Astrocyte (in vitro differentiated cells and primary cell): ENCODE results near the gene ACTRT2.

Experiments
- EZH2 ChIP-seq: IDR thresholded peaks from 2 replicates; pipeline ENCODE4 v1.6.1; 2012; ENCODE audit warnings: mild to moderate bottlenecking, low read length, inconsistent platforms; ENCODE audit not compliant: insufficient read depth
- TF ChIP-seq, protein P1 (sequence below): IDR thresholded peaks from 2 replicates; pipeline ENCODE4 v1.5.1; 2011; ENCODE audit warnings: low read depth, mild to moderate bottlenecking, inconsistent platforms, low read length, moderate library complexity; ENCODE audit not compliant: insufficient read depth

GRCh38 chr1:2971609-2972008 is 49.7 kb upstream of the ACTRT2 start:
- TF ChIP-seq, protein P1, sequence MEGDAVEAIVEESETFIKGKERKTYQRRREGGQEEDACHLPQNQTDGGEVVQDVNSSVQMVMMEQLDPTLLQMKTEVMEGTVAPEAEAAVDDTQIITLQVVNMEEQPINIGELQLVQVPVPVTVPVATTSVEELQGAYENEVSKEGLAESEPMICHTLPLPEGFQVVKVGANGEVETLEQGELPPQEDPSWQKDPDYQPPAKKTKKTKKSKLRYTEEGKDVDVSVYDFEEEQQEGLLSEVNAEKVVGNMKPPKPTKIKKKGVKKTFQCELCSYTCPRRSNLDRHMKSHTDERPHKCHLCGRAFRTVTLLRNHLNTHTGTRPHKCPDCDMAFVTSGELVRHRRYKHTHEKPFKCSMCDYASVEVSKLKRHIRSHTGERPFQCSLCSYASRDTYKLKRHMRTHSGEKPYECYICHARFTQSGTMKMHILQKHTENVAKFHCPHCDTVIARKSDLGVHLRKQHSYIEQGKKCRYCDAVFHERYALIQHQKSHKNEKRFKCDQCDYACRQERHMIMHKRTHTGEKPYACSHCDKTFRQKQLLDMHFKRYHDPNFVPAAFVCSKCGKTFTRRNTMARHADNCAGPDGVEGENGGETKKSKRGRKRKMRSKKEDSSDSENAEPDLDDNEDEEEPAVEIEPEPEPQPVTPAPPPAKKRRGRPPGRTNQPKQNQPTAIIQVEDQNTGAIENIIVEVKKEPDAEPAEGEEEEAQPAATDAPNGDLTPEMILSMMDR, result no peak
- TF ChIP-seq EZH2, result no peak
